HFF-Myc (cell line): ENCODE measurements around the gene LYPD1.

Experiments
- DNase-seq: peaks from one replicate; pipeline ENCODE4 v3.0.0-alpha.2; 2011; ENCODE audit warnings: low read depth; ENCODE audit errors: extremely low read depth
- H3K4me3 ChIP-seq: replicated peaks from 2 replicates; pipeline ENCODE4 v1.5.1; 2011; ENCODE audit warnings: low read depth, mild to moderate bottlenecking, control low read depth, low read length
- CTCF ChIP-seq: IDR thresholded peaks from 2 replicates; pipeline ENCODE4 v1.5.1; 2012; ENCODE audit warnings: mild to moderate bottlenecking, low read depth, low read length, control low read depth; ENCODE audit errors: missing control alignments

The LYPD1 gene

GRCh38 chr2:132656266-132656975 is 13.6 kb downstream of the LYPD1 start:
- no peak for TF ChIP-seq CTCF
- DNase-seq, result no peak
- no peak overlapping the region for H3K4me3 ChIP-seq

- H3K4me3 ChIP-seq, result no peak overlapping the region
- TF ChIP-seq CTCF, result no peak
- DNase-seq, result no peak
Measured at GRCh38 chr2:132654968-132655367, 15.0 kb downstream of the LYPD1 start.

- no peak overlapping the region for H3K4me3 ChIP-seq
- no peak for TF ChIP-seq CTCF
- DNase-seq, result no peak
Measured at GRCh38 chr2:132654335-132654734, 15.7 kb downstream of the LYPD1 start.

- TF ChIP-seq CTCF, result no peak
- DNase-seq, result no peak
- no peak overlapping the region for H3K4me3 ChIP-seq
Measured at GRCh38 chr2:132652474-132652873, 17.5 kb downstream of the LYPD1 start.

GRCh38 chr2:132651115-132652045 is 18.6 kb downstream of the LYPD1 start:
- DNase-seq, result no peak
- TF ChIP-seq CTCF, result peak; percentile 26
- H3K4me3 ChIP-seq, result no peak overlapping the region

GRCh38 chr2:132646540-132647108 is 23.4 kb downstream of the LYPD1 start:
- TF ChIP-seq CTCF, result no peak
- DNase-seq, result no peak
- no peak overlapping the region for H3K4me3 ChIP-seq
